ENCODE results near the gene ACSS1.

GRCh38 chr20:25072226-25072811 is 14.4 kb upstream of the ACSS1 start:
- TF ChIP-seq CTCF (IDR thresholded peaks at IDR 0.05) (no peak), EP300 (IDR thresholded peaks at IDR 0.05) (no peak), POLR2A (IDR thresholded peaks at IDR 0.05) (no peak)

All from tibial nerve (tissue), 4 donors.